Neural progenitor cell (in vitro differentiated cells): ENCODE measurements around the gene PDCD1LG2. TPM values are rescaled to one million over a fixed set of nuclear protein-coding genes. Genes with fewer than 3 reads are reported as not detected.

Experiments used
- DNase-seq: peaks from one replicate; pipeline ENCODE4 v3.0.0-alpha.2; 2016; ENCODE audit warnings: low spot score
- H2AFZ ChIP-seq: fragments of 200-600 bp; sonication (generic); replicated peaks from 2 replicates; pipeline ENCODE4 v1.6.1; 2016; ENCODE audit warnings: antibody characterized with exemption
- H3F3A ChIP-seq: fragments of 200-600 bp; sonication (generic); 2 replicates; pipeline ENCODE4 v1.6.1; 2016; ENCODE audit warnings: antibody characterized with exemption, low read depth
- H3K27ac ChIP-seq: fragments of 200-600 bp; sonication (generic); 2 replicates; pipeline ENCODE4 v1.5.1; 2016; ENCODE audit warnings: mild to moderate bottlenecking
- H3K27me3 ChIP-seq: fragments of 200-600 bp; sonication (generic); 2 replicates; pipeline ENCODE4 v1.6.1; 2016; ENCODE audit warnings: mild to moderate bottlenecking, moderate library complexity
- H3K36me3 ChIP-seq: fragments of 200-600 bp; sonication (generic); 2 replicates; pipeline ENCODE4 v1.5.1; 2016
- H3K4me1 ChIP-seq: fragments of 200-600 bp; sonication (generic); 2 replicates; pipeline ENCODE4 v1.6.1; 2016; ENCODE audit warnings: mixed run types
- H3K4me2 ChIP-seq: fragments of 200-600 bp; sonication (generic); 2 replicates; pipeline ENCODE4 v1.6.1; 2016
- H3K4me3 ChIP-seq: fragments of 200-600 bp; sonication (generic); 2 replicates; pipeline ENCODE4 v1.5.1; 2016
- H3K79me2 ChIP-seq: fragments of 200-600 bp; sonication (generic); 2 replicates; pipeline ENCODE4 v1.6.1; 2016; ENCODE audit warnings: low read depth
- H3K9ac ChIP-seq: fragments of 200-600 bp; sonication (generic); 2 replicates; pipeline ENCODE4 v1.6.1; 2016
- H3K9me3 ChIP-seq: fragments of 200-600 bp; sonication (generic); 2 replicates; pipeline ENCODE4 v1.5.1; 2016; ENCODE audit warnings: low read depth
- H4K20me1 ChIP-seq: fragments of 200-600 bp; sonication (generic); 2 replicates; pipeline ENCODE4 v1.6.1; 2016; ENCODE audit warnings: low read depth
- H3K27ac Mint-ChIP-seq: 3 replicates; pipeline ENCODE4 v1.8.0; 2021; ENCODE audit warnings: mixed read lengths
- H3K27me3 Mint-ChIP-seq: 2 replicates; pipeline ENCODE4 v1.8.0; 2022; ENCODE audit warnings: low read depth, mild to moderate bottlenecking, inconsistent platforms, moderate library complexity, mixed read lengths; ENCODE audit not compliant: insufficient read depth
- H3K36me3 Mint-ChIP-seq: 3 replicates; pipeline ENCODE4 v1.8.0; 2021; ENCODE audit warnings: mixed read lengths
- H3K4me1 Mint-ChIP-seq: 3 replicates; pipeline ENCODE4 v1.8.0; 2021; ENCODE audit warnings: mixed read lengths
- H3K4me3 Mint-ChIP-seq: 3 replicates; pipeline ENCODE4 v1.8.0; 2021; ENCODE audit warnings: mild to moderate bottlenecking, moderate library complexity, mixed read lengths
- H3K9me3 Mint-ChIP-seq: 3 replicates; pipeline ENCODE4 v1.8.0; 2020; ENCODE audit warnings: mixed read lengths
- CTCF ChIP-seq: fragments of 200-600 bp; sonication (generic); IDR thresholded peaks from 2 replicates; pipeline ENCODE4 v1.5.1; 2017; ENCODE audit warnings: antibody characterized with exemption, mild to moderate bottlenecking
- EZH2 ChIP-seq: fragments of 200-600 bp; sonication (generic); IDR thresholded peaks from 2 replicates; pipeline ENCODE4 v1.6.1; 2017; ENCODE audit warnings: antibody characterized with exemption, mild to moderate bottlenecking, moderate library complexity
- EZH2phosphoT487 ChIP-seq: fragments of 200-600 bp; sonication (generic); IDR thresholded peaks from 2 replicates; pipeline ENCODE4 v1.6.1; 2017; ENCODE audit warnings: antibody characterized with exemption
- total RNA-seq: library from RNA; depleted of rRNA; stranded (reverse); fragments of >200 nt; gene quantifications from 2 replicates; pipeline ENCODE4 v1.2.3, GENCODE V29; 2015; ENCODE audit warnings: low replicate concordance

The PDCD1LG2 gene
- total RNA-seq, 1 donor from 2014 or later: not detected

- H4K20me1 ChIP-seq: no peaks in the 10 kb centered on the region
- no peak overlapping the region for H3K27ac Mint-ChIP-seq
- no peak overlapping the region for H3K27ac ChIP-seq
- H3K27me3 Mint-ChIP-seq: peaks cover 3% of the 10 kb centered on the region
- H3K4me2 ChIP-seq: no peak overlapping the region
- H3K9me3 ChIP-seq: no peaks in the 10 kb centered on the region
- H3K27me3 ChIP-seq: no peaks in the 10 kb centered on the region
- no peaks in the 10 kb centered on the region for H3K9me3 Mint-ChIP-seq
- H3K36me3 Mint-ChIP-seq: no peaks in the 10 kb centered on the region
- no peaks in the 10 kb centered on the region for H3F3A ChIP-seq
- no peak overlapping the region for H2AFZ ChIP-seq
- no peaks in the 10 kb centered on the region for H3K4me1 ChIP-seq
- no peak for DNase-seq
- H3K4me1 Mint-ChIP-seq: no peaks in the 10 kb centered on the region
- H3K4me3 Mint-ChIP-seq: no peak overlapping the region
- H3K36me3 ChIP-seq: no peaks in the 10 kb centered on the region
- H3K4me3 ChIP-seq: no peak overlapping the region
- no peaks in the 10 kb centered on the region for H3K79me2 ChIP-seq
- no peak overlapping the region for H3K9ac ChIP-seq
- TF ChIP-seq EZH2phosphoT487 (no peak), CTCF (no peak), EZH2 (no peak)
Measured at GRCh38 chr9:5502553-5502952, 7.8 kb upstream of the PDCD1LG2 start.

GRCh38 chr9:5509573-5509972 is 758 bp upstream of the PDCD1LG2 start:
- Histone ChIP-seq H2AFZ (no peak overlapping the region), H3K36me3 (no peaks in the 10 kb centered on the region), H3K9ac (no peak overlapping the region), H3K4me3 (no peak overlapping the region), H3K4me1 (peaks cover 4% of the 10 kb centered on the region), H3F3A (no peaks in the 10 kb centered on the region), H3K27me3 (no peaks in the 10 kb centered on the region), H3K4me2 (no peak overlapping the region), H4K20me1 (no peaks in the 10 kb centered on the region), H3K27ac (no peak overlapping the region), H3K79me2 (no peaks in the 10 kb centered on the region), H3K9me3 (no peaks in the 10 kb centered on the region)
- Mint-ChIP-seq H3K27ac (no peak overlapping the region), H3K36me3 (no peaks in the 10 kb centered on the region), H3K4me3 (no peak overlapping the region), H3K27me3 (peaks cover 3% of the 10 kb centered on the region), H3K9me3 (no peaks in the 10 kb centered on the region), H3K4me1 (no peaks in the 10 kb centered on the region)
- DNase-seq: no peak
- no peak for TF ChIP-seq CTCF
- no peak for TF ChIP-seq EZH2
- no peak for TF ChIP-seq EZH2phosphoT487

GRCh38 chr9:5510989-5511388 is 658 bp downstream of the PDCD1LG2 start:
- H3K9ac ChIP-seq: no peak overlapping the region

More at GRCh38 chr9:5510989-5511388, 658 bp downstream of the PDCD1LG2 start:
- Histone ChIP-seq H3K4me2 (no peak overlapping the region), H3F3A (no peaks in the 10 kb centered on the region), H3K4me1 (peaks cover 4% of the 10 kb centered on the region), H3K27ac (no peak overlapping the region), H2AFZ (no peak overlapping the region), H3K79me2 (no peaks in the 10 kb centered on the region), H4K20me1 (no peaks in the 10 kb centered on the region), H3K9me3 (no peaks in the 10 kb centered on the region), H3K36me3 (no peaks in the 10 kb centered on the region), H3K4me3 (no peak overlapping the region), H3K27me3 (no peaks in the 10 kb centered on the region)
- Mint-ChIP-seq H3K4me3 (no peak overlapping the region), H3K4me1 (no peaks in the 10 kb centered on the region), H3K27me3 (peaks cover 3% of the 10 kb centered on the region), H3K9me3 (no peaks in the 10 kb centered on the region), H3K27ac (no peak overlapping the region), H3K36me3 (no peaks in the 10 kb centered on the region)
- no peak for DNase-seq
- TF ChIP-seq EZH2 (no peak), EZH2phosphoT487 (no peak), CTCF (no peak)
